Stimulated activated CD8-positive, alpha-beta memory T cell treated with anti-CD3 and anti-CD28 coated beads, Interleukin-15, amount 100 ng/mL, for 1 hour (primary cell): ENCODE data around the gene ZFYVE28.
"Not testable (repeated sequence)": the region's sequence is repeated elsewhere in the genome, so short reads cannot be mapped to it uniquely, and the experiment has no call there.

Source experiments
- DNase-seq: peaks from one replicate; pipeline ENCODE4 v3.0.0-alpha.2; 2020; ENCODE audit warnings: low read depth

Gene ZFYVE28

GRCh38 chr4:2247128-2248043 lies 171.1 kb downstream of the ZFYVE28 start:
- DNase-seq: no peak

GRCh38 chr4:2246384-2247127 lies 171.9 kb downstream of the ZFYVE28 start:
- no peak for DNase-seq

GRCh38 chr4:2245787-2246275 lies 172.6 kb downstream of the ZFYVE28 start:
- DNase-seq: no peak

GRCh38 chr4:2245057-2245786 lies 173.2 kb downstream of the ZFYVE28 start:
- DNase-seq: no peak

- DNase-seq: no peak
Measured at GRCh38 chr4:2243681-2244380, 174.6 kb downstream of the ZFYVE28 start.

GRCh38 chr4:2241410-2242353 lies 176.8 kb downstream of the ZFYVE28 start, which contains the start of the genes HAUS3 and POLN:
Gene HAUS3 (minus strand): TSS chr4:2242121. CDS start chr4:2240946, 1,175 bp downstream.
Gene POLN (minus strand): TSS chr4:2242121. CDS start chr4:2229231, 12,890 bp downstream.
- peak; percentile 97 for DNase-seq

- no peak for DNase-seq
Measured at GRCh38 chr4:2241003-2241402, 177.4 kb downstream of the ZFYVE28 start.

- no peak for DNase-seq
Measured at GRCh38 chr4:2236944-2237666, 181.3 kb downstream of the ZFYVE28 start.

- no peak for DNase-seq
Measured at GRCh38 chr4:2231082-2231481, 187.4 kb downstream of the ZFYVE28 start.

- no peak for DNase-seq
Measured at GRCh38 chr4:2226261-2226660, 192.2 kb downstream of the ZFYVE28 start.

- no peak for DNase-seq
Measured at GRCh38 chr4:2222838-2223237, 195.6 kb downstream of the ZFYVE28 start.

GRCh38 chr4:2221378-2221777 lies 197.1 kb downstream of the ZFYVE28 start:
- not testable (repeated sequence) for DNase-seq

- peak; percentile 72 for DNase-seq
Measured at GRCh38 chr4:2220016-2220630, 198.3 kb downstream of the ZFYVE28 start.
